Glomerular visceral epithelial cell (primary cell): ENCODE results near the gene TTLL5.

Source experiments
- DNase-seq: peaks from one replicate; pipeline ENCODE4 v3.0.0-alpha.2; 2016; ENCODE audit errors: extremely low spot score

TTLL5 gene

GRCh38 chr14:75861161-75861621 is 200.1 kb downstream of the TTLL5 start:
- DNase-seq = peak; percentile 13

- DNase-seq = no peak
These were observed 202.2 kb downstream of the TTLL5 start for GRCh38 chr14:75863221-75863620.

GRCh38 chr14:75864352-75864751 is 203.3 kb downstream of the TTLL5 start:
- peak; percentile 17 for DNase-seq

- DNase-seq = no peak
These were observed 204.5 kb downstream of the TTLL5 start for GRCh38 chr14:75865531-75865930.

GRCh38 chr14:75866970-75867369 is 205.9 kb downstream of the TTLL5 start:
- DNase-seq = no peak

GRCh38 chr14:75871181-75871880 is 210.3 kb downstream of the TTLL5 start:
- DNase-seq = no peak

- DNase-seq = peak; percentile 38
These were observed 214.9 kb downstream of the TTLL5 start for GRCh38 chr14:75875958-75876357.

- no peak for DNase-seq
These were observed 215.5 kb downstream of the TTLL5 start for GRCh38 chr14:75876530-75876929.

GRCh38 chr14:75877292-75877691 is 216.2 kb downstream of the TTLL5 start:
- DNase-seq = peak; percentile 66

GRCh38 chr14:75877884-75878283 is 216.8 kb downstream of the TTLL5 start:
- DNase-seq = no peak

- peak; percentile 32 for DNase-seq
These were observed 218.0 kb downstream of the TTLL5 start for GRCh38 chr14:75879031-75879430.

GRCh38 chr14:75880512-75880911 is 219.5 kb downstream of the TTLL5 start:
- DNase-seq = no peak

GRCh38 chr14:75881994-75882393 is 220.9 kb downstream of the TTLL5 start:
- DNase-seq = no peak

GRCh38 chr14:75884198-75884611 is 223.2 kb downstream of the TTLL5 start:
- peak; percentile 71 for DNase-seq

- DNase-seq = peak; percentile 49
These were observed 224.8 kb downstream of the TTLL5 start for GRCh38 chr14:75885829-75886228.

- DNase-seq = no peak
These were observed 225.7 kb downstream of the TTLL5 start for GRCh38 chr14:75886636-75887348.

- DNase-seq = no peak
These were observed 227.9 kb downstream of the TTLL5 start for GRCh38 chr14:75888945-75889344.

GRCh38 chr14:75896341-75896740 is 235.3 kb downstream of the TTLL5 start:
- peak; percentile 36 for DNase-seq

- DNase-seq = no peak
These were observed 243.3 kb downstream of the TTLL5 start for GRCh38 chr14:75904311-75904710.

- no peak for DNase-seq
These were observed 244.3 kb downstream of the TTLL5 start for GRCh38 chr14:75905147-75905904.

GRCh38 chr14:75906228-75906627 is 245.2 kb downstream of the TTLL5 start:
- no peak for DNase-seq

GRCh38 chr14:75906680-75907280 is 245.7 kb downstream of the TTLL5 start:
- DNase-seq = peak; percentile 53
